T-helper 2 cell treated with Interferon-gamma antibody and Interleukin-4, amounts not matched to agents 5 μg/mL and 100 μg/mL, for 36 hours (primary cell): ENCODE results near the gene CCDC88B.
"Not testable (repeated sequence)": the region's sequence is repeated elsewhere in the genome, so short reads cannot be mapped to it uniquely, and the experiment has no call there.

ENCODE experiments used
- DNase-seq: peaks from one replicate; pipeline ENCODE4 v3.0.0; 2021; ENCODE audit warnings: low spot score
- H3K27ac Mint-ChIP-seq: one replicate; pipeline ENCODE4 v1.8.0; 2021; ENCODE audit warnings: mild to moderate bottlenecking, mixed read lengths
- H3K27me3 Mint-ChIP-seq: one replicate; pipeline ENCODE4 v1.8.0; 2021; ENCODE audit warnings: low read depth, mixed read lengths
- H3K36me3 Mint-ChIP-seq: one replicate; pipeline ENCODE4 v1.8.0; 2021; ENCODE audit warnings: low read depth, mixed read lengths
- H3K4me1 Mint-ChIP-seq: one replicate; pipeline ENCODE4 v1.8.0; 2021; ENCODE audit warnings: low read depth, mixed read lengths
- H3K4me3 Mint-ChIP-seq: one replicate; pipeline ENCODE4 v1.8.0; 2022; ENCODE audit warnings: mild to moderate bottlenecking, moderate library complexity, mixed read lengths
- H3K9me3 Mint-ChIP-seq: one replicate; pipeline ENCODE4 v1.8.0; 2021; ENCODE audit warnings: mixed read lengths

Gene CCDC88B

GRCh38 chr11:64298966-64299846 lies 40.8 kb upstream of the CCDC88B start:
- Mint-ChIP-seq H3K4me3 (peak overlapping the region; percentile 55), H3K27me3 (peaks cover 69% of the 10 kb centered on the region), H3K4me1 (peaks cover 18% of the 10 kb centered on the region), H3K36me3 (no peaks in the 10 kb centered on the region), H3K27ac (peak overlapping the region; percentile 41), H3K9me3 (no peaks in the 10 kb centered on the region)
- no peak for DNase-seq

GRCh38 chr11:64299847-64300648 lies 40.0 kb upstream of the CCDC88B start, which contains the start of gene CATSPERZ:
Gene CATSPERZ (plus strand): TSS chr11:64300358. CDS start chr11:64300411, 53 bp downstream.
- no peak for DNase-seq
- H3K36me3 Mint-ChIP-seq = no peaks in the 10 kb centered on the region
- H3K27me3 Mint-ChIP-seq = peaks cover 61% of the 10 kb centered on the region
- H3K27ac Mint-ChIP-seq = peak within 1 kb of the TSS; percentile 41
- peaks cover 20% of the 10 kb centered on the region for H3K4me1 Mint-ChIP-seq
- H3K9me3 Mint-ChIP-seq = no peaks in the 10 kb centered on the region
- peak within 1 kb of the TSS; percentile 69 for H3K4me3 Mint-ChIP-seq

GRCh38 chr11:64303109-64304031 lies 36.6 kb upstream of the CCDC88B start:
- H3K36me3 Mint-ChIP-seq = peaks cover 11% of the 10 kb centered on the region
- H3K27me3 Mint-ChIP-seq = peaks cover 27% of the 10 kb centered on the region

GRCh38 chr11:64304032-64304315 lies 36.0 kb upstream of the CCDC88B start:
- Mint-ChIP-seq H3K4me1 (peaks cover 24% of the 10 kb centered on the region), H3K4me3 (peak overlapping the region; percentile 87), H3K27ac (peak overlapping the region; percentile 94), H3K36me3 (peaks cover 11% of the 10 kb centered on the region), H3K9me3 (no peaks in the 10 kb centered on the region), H3K27me3 (peaks cover 21% of the 10 kb centered on the region)
- no peak for DNase-seq

More at GRCh38 chr11:64303109-64304031, 36.6 kb upstream of the CCDC88B start:
- Mint-ChIP-seq H3K4me3 (peak overlapping the region; percentile 87), H3K27ac (no peak overlapping the region), H3K9me3 (no peaks in the 10 kb centered on the region), H3K4me1 (peaks cover 24% of the 10 kb centered on the region)
- DNase-seq = no peak

DNA sequence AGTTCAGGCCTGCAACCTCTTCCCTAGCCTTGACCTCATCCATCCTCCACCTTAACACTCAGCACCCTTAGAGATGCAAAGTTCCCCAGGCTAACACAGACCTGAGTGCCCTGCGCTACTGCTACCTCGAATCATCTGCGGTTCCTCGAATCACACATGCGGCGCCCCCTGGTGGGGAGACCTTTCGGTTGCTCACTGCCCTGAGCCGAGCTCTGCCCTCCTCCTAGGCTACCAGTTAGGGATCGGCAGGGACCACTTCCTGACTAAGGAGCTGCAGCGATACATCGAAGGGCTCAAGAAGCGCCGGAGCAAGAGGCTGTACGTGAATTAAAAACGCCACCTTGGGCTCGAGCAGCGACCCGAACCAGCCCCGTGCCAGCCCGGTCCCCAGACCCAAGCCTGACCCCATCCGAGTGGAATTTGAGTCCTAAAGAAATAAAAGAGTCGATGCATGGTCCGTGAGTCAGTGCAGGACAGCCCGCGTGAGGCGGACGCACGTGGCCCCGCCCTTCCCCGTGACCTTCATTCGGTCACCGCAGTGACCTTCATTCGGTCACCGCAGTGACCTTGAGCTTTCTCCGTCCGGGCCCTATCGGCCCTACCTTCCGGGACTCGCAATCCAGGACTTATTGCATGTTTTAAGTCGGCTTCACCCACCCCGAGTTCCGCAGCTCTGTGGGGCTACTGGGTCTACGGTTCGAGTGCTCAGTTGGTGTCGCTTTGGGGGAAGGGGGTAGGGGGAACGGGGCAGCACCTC lies 35.5 kb upstream of the CCDC88B start:
- Mint-ChIP-seq H3K27ac (peak overlapping the region; percentile 94), H3K4me3 (peak overlapping the region; percentile 87), H3K27me3 (peaks cover 20% of the 10 kb centered on the region), H3K36me3 (peaks cover 11% of the 10 kb centered on the region), H3K9me3 (no peaks in the 10 kb centered on the region), H3K4me1 (peaks cover 24% of the 10 kb centered on the region)
- peak; percentile 92 for DNase-seq

DNA sequence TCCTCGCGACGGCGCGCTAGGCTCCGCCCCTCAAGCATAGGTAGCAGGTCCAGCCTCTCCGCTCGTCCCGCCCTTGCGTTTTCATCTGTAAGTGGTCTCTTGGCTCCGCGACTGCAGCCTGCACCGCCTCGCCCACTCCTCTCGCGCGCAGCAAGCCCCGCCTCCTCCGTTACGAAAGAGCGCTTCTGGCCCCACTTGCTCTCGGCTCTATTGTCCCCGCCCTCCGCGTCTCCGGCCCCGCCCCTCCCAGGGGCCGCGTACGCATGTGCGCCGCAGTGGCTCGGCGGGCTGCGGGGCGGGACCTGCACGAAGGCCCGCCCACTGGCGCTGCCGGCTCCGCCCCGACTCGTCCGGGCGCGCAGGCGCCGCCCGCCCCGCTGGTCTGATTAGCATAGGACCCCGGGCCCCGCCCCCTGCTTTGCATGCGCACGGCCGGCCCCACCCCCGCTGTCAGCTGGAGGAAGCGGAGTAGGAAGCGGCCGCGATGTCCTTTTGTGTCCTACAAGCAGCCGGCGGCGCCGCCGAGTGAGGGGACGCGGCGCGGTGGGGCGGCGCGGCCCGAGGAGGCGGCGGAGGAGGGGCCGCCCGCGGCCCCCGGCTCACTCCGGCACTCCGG lies 34.8 kb upstream of the CCDC88B start, which contains the start of gene ESRRA:
TSS of gene ESRRA (plus strand) at position 450 of the 616 bp plus-strand sequence. CDS start 1,656 bp downstream, outside the sequence.
- H3K36me3 Mint-ChIP-seq = peaks cover 11% of the 10 kb centered on the region
- H3K4me1 Mint-ChIP-seq = peaks cover 22% of the 10 kb centered on the region
- H3K4me3 Mint-ChIP-seq = peak within 1 kb of the TSS; percentile 98
- no peaks in the 10 kb centered on the region for H3K9me3 Mint-ChIP-seq
- H3K27ac Mint-ChIP-seq = peak within 1 kb of the TSS; percentile 94
- peaks cover 13% of the 10 kb centered on the region for H3K27me3 Mint-ChIP-seq
- peak; percentile 100 for DNase-seq

DNA sequence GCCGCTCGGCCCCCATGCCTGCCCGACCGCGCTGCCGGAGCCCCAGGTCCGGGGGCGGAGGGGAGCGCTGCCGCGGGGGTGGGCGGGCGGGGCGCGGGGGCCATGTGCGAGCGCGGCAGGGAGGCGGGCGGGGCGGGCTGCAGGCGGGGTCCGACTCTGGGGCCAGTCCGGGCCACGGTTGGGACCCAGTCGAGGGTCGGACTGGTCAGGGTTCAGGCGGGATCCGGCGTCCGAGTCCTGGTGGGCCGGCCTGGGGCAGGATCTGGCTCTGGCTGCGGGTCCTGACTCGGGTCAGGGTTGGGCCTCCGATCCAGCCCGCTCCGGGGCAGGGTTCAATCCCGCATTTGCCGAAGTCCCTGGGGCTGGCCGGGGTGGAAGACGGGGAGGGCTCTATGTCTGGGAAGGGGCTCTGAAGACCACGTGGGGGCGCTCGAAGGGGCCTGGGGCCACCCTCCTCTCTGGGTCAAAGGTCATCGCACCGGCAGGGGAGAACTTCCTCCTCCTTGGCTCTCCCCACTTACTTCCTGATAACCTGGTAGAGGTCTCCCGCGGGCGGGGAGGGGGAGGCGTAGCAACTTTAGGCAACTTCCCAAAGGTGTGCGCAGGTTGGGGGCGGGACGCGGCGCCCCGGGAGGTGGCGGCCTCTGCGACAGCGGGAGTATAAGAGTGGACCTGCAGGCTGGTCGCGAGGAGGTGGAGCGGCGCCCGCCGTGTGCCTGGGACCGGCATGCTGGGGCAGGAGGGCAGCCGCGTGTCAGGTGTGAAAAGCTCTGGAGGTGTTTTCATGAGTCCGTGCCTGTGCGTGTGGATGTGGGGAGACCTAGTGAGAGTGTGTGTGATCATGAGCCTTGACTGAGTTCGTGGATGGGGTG lies 34.1 kb upstream of the CCDC88B start:
- DNase-seq = peak; percentile 72
- peaks cover 11% of the 10 kb centered on the region for H3K36me3 Mint-ChIP-seq
- H3K4me1 Mint-ChIP-seq = peaks cover 19% of the 10 kb centered on the region
- H3K9me3 Mint-ChIP-seq = no peaks in the 10 kb centered on the region
- peak overlapping the region; percentile 87 for H3K27ac Mint-ChIP-seq
- peak overlapping the region; percentile 98 for H3K4me3 Mint-ChIP-seq
- H3K27me3 Mint-ChIP-seq = peaks cover 5% of the 10 kb centered on the region

DNA sequence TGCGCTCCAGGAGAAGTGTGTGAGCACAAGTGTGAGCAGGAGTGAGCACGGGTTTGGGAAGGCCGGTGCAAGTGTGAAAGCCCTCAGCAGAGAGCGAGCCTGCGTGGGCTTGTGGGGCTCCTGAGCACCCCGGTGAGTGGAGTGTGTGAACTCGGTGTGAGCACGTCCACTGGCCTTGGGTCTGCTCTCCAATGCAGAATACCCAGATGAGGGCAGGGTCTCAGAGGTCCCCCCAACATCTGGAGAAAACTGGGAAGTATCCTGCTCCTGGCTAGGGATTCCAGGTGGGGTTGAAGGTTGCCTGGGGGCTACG lies 33.5 kb upstream of the CCDC88B start:
- H3K4me1 Mint-ChIP-seq = peaks cover 22% of the 10 kb centered on the region
- no peak for DNase-seq
- H3K27ac Mint-ChIP-seq = peak overlapping the region; percentile 87
- peaks cover 11% of the 10 kb centered on the region for H3K36me3 Mint-ChIP-seq
- no peaks in the 10 kb centered on the region for H3K9me3 Mint-ChIP-seq
- H3K4me3 Mint-ChIP-seq = peak overlapping the region; percentile 98
- H3K27me3 Mint-ChIP-seq = peaks cover 4% of the 10 kb centered on the region

DNA sequence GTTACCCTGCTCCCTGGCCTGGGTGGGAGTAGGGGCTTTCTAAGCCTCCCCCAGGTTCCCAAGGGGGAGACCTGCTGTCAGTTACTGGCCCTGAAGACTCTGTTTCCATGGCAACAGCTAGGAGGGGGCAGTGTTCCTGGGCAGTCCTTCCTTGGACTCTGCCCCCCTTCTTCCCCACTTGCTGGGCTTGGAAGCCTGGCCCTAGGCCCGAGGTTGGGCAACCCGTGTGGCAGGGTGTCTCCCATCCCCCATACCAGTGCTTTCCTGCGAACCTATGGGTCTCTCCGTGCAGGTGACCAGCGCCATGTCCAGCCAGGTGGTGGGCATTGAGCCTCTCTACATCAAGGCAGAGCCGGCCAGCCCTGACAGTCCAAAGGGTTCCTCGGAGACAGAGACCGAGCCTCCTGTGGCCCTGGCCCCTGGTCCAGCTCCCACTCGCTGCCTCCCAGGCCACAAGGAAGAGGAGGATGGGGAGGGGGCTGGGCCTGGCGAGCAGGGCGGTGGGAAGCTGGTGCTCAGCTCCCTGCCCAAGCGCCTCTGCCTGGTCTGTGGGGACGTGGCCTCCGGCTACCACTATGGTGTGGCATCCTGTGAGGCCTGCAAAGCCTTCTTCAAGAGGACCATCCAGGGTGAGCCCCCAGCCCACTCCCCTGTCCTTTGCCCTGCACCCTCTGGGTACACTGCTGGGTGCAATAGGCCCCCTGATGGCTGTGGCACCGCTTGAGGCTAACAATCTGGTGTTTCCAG lies 33.0 kb upstream of the CCDC88B start:
- Mint-ChIP-seq H3K9me3 (no peaks in the 10 kb centered on the region), H3K27ac (no peak overlapping the region), H3K4me3 (peak overlapping the region; percentile 98), H3K27me3 (no peaks in the 10 kb centered on the region), H3K4me1 (peaks cover 22% of the 10 kb centered on the region), H3K36me3 (peaks cover 11% of the 10 kb centered on the region)
- DNase-seq = no peak

DNA sequence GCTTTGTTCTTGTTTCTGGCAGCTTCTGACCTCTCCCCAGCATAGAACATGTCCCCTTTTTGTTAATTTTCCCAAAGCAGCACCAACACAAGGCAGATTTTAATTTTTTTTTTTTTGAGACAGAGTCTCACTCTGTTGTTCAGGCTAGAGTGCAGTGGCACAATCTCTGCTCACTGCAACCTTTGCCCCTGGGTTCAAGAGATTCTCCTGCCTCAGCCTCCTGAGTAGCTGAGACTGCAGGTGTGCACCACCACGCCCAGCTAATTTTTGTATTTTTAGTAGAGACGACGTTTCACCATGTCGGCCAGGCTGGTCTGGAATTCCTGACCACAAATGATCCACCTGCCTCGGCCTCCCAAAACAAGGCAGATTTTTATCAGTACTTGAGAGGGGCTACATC lies 32.2 kb upstream of the CCDC88B start:
- Mint-ChIP-seq H3K27ac (peak overlapping the region; percentile 47), H3K4me1 (peaks cover 25% of the 10 kb centered on the region), H3K4me3 (peak overlapping the region; percentile 43), H3K36me3 (peaks cover 14% of the 10 kb centered on the region)
- not testable (repeated sequence) for H3K27me3 Mint-ChIP-seq, H3K9me3 Mint-ChIP-seq, DNase-seq

DNA sequence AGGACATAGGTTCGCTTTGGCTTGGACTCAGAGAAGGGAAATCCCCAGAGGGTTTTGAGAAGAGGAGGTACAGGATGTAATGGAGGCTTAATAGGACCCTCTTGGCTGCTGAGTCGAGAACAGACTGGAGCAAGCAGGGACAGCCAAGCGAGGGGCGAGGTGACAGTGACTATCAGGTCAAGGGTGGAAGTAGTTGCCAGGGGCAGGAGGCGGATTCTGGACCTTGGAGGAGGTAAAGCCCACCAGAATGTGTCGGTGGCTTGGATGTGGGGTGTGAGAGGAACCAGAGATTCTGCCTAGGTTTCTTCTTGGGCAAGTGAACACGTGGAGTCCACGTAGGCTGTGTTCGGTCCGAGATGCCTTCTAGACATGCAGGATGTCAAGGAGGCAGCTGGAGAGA lies 27.1 kb upstream of the CCDC88B start:
- no peak for DNase-seq
- Mint-ChIP-seq H3K27me3 (no peaks in the 10 kb centered on the region), H3K4me1 (peaks cover 19% of the 10 kb centered on the region), H3K27ac (peak overlapping the region; percentile 37), H3K4me3 (no peak overlapping the region), H3K36me3 (peaks cover 32% of the 10 kb centered on the region), H3K9me3 (no peaks in the 10 kb centered on the region)
